ENCODE results near the gene CRELD1. TPM values are rescaled to one million over a fixed set of nuclear protein-coding genes. Genes with fewer than 3 reads are reported as not detected.
A peak's percentile ranks its signal among the peaks of the same experiment; 100 is the strongest.

CRELD1 gene
- total RNA-seq, 1 donor = 7.6 TPM

GRCh38 chr3:9916734-9917680 lies 16.6 kb upstream of the CRELD1 start, which contains the start of gene IL17RC:
TSS of gene IL17RC (plus strand) at chr3:9917098. CDS start at chr3:9917316, 218 bp downstream.
- Histone ChIP-seq H3K4me3 (ENCODE audit: insufficient read depth, low read length) (peak within 1 kb of the TSS; percentile 76), H3K27me3 (ENCODE audit: insufficient read depth, low read length) (no peaks in the 10 kb centered on the region), H4K20me1 (ENCODE audit: insufficient read depth, low read length) (peaks cover 2% of the 10 kb centered on the region), H3K27ac (ENCODE audit: low read depth, low read length) (peak within 1 kb of the TSS; percentile 73), H2AFZ (ENCODE audit: low read length) (peak within 1 kb of the TSS; percentile 92), H3K36me3 (ENCODE audit: insufficient read depth, low read length) (no peaks in the 10 kb centered on the region), H3K9me3 (ENCODE audit: low read depth, low read length) (no peaks in the 10 kb centered on the region), H3K4me1 (ENCODE audit: insufficient read depth, low read length) (peaks cover 53% of the 10 kb centered on the region), H3K4me2 (ENCODE audit: insufficient read depth, low read length) (peak within 1 kb of the TSS; percentile 93), H3K79me2 (ENCODE audit: insufficient read depth, low read length) (peaks cover 16% of the 10 kb centered on the region)
- DNase-seq (ENCODE audit: insufficient read length, low spot score, missing footprints) = peak; percentile 97
- no peak for TF ChIP-seq CTCF (IDR thresholded peaks at IDR 0.05; ENCODE audit: extremely low read depth, low read depth, low read length)

DNA sequence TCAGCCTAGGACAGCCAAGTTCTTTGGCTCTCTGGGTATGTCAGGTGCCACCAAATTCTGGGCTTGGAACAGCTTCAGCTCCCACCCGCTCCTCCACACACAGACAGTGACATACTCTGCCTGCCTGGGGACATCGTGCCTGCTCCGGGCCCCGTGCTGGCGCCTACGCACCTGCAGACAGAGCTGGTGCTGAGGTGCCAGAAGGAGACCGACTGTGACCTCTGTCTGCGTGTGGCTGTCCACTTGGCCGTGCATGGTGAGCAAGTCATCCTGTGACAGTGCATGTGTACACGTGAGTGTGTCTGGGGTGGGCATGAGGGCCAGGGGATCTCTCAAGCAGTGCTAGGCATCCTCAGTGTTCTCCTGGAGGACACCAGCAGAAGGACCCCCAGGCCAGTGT lies 15.8 kb upstream of the CRELD1 start:
- Histone ChIP-seq H3K27ac (ENCODE audit: low read depth, low read length) (peak overlapping the region; percentile 73), H3K4me2 (ENCODE audit: insufficient read depth, low read length) (peak overlapping the region; percentile 93), H3K4me1 (ENCODE audit: insufficient read depth, low read length) (peaks cover 45% of the 10 kb centered on the region), H3K27me3 (ENCODE audit: insufficient read depth, low read length) (no peaks in the 10 kb centered on the region), H3K79me2 (ENCODE audit: insufficient read depth, low read length) (peaks cover 16% of the 10 kb centered on the region), H4K20me1 (ENCODE audit: insufficient read depth, low read length) (no peaks in the 10 kb centered on the region), H3K9me3 (ENCODE audit: low read depth, low read length) (no peaks in the 10 kb centered on the region), H2AFZ (ENCODE audit: low read length) (no peak overlapping the region), H3K36me3 (ENCODE audit: insufficient read depth, low read length) (no peaks in the 10 kb centered on the region), H3K4me3 (ENCODE audit: insufficient read depth, low read length) (peak overlapping the region; percentile 76)
- no peak for TF ChIP-seq CTCF (IDR thresholded peaks at IDR 0.05; ENCODE audit: extremely low read depth, low read depth, low read length)
- DNase-seq (ENCODE audit: insufficient read length, low spot score, missing footprints) = no peak

DNA sequence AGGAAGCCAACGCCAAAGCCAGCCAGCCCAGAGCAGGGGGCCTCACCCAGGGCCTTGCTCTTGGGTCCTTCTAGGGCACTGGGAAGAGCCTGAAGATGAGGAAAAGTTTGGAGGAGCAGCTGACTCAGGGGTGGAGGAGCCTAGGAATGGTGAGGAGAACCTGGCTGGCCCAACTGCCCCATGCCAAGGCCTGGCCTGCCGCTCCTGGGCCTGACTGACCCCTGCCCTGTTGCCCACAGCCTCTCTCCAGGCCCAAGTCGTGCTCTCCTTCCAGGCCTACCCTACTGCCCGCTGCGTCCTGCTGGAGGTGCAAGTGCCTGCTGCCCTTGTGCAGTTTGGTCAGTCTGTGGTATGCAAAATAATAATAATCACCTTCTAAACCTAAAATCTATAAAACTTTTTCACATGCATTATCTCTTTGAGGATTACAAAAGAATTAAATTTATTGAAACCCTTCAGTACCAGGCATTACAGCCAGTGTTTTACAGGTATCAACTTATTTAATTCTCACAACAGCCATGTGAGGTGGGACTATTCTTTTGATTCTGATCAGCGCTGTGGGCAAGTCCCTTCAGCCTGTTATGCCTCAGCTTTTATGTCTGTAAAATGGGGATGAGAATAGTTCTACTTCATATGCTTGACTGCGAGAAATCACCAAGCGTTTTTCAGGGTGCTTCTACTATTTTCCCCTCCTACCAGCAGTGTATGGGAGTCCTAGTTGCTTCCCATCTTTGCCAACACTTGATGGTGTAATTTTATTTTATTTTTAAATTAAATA lies 15.2 kb upstream of the CRELD1 start:
- Histone ChIP-seq H2AFZ (ENCODE audit: low read length) (no peak overlapping the region), H3K4me3 (ENCODE audit: insufficient read depth, low read length) (no peak overlapping the region), H3K36me3 (ENCODE audit: insufficient read depth, low read length) (no peaks in the 10 kb centered on the region), H3K27ac (ENCODE audit: low read depth, low read length) (no peak overlapping the region), H3K9me3 (ENCODE audit: low read depth, low read length) (no peaks in the 10 kb centered on the region), H3K27me3 (ENCODE audit: insufficient read depth, low read length) (no peaks in the 10 kb centered on the region), H4K20me1 (ENCODE audit: insufficient read depth, low read length) (no peaks in the 10 kb centered on the region), H3K79me2 (ENCODE audit: insufficient read depth, low read length) (peaks cover 16% of the 10 kb centered on the region), H3K4me1 (ENCODE audit: insufficient read depth, low read length) (peaks cover 44% of the 10 kb centered on the region), H3K4me2 (ENCODE audit: insufficient read depth, low read length) (peak overlapping the region; percentile 93)
- no peak for TF ChIP-seq CTCF (IDR thresholded peaks at IDR 0.05; ENCODE audit: extremely low read depth, low read depth, low read length)
- no peak for DNase-seq (ENCODE audit: insufficient read length, low spot score, missing footprints)
